Stimulated activated CD8-positive, alpha-beta memory T cell treated with anti-CD3 and anti-CD28 coated beads, Interleukin-15, amount 100 ng/mL, for 4 hours (primary cell): Measurements from ENCODE around the gene PRR29.

Experiments
- DNase-seq, 2 donors: peaks; one replicate each; pipeline ENCODE4 v3.0.0-alpha.2; 2020; ENCODE audit warnings: low read depth in 2 of 2

Gene PRR29

DNA sequence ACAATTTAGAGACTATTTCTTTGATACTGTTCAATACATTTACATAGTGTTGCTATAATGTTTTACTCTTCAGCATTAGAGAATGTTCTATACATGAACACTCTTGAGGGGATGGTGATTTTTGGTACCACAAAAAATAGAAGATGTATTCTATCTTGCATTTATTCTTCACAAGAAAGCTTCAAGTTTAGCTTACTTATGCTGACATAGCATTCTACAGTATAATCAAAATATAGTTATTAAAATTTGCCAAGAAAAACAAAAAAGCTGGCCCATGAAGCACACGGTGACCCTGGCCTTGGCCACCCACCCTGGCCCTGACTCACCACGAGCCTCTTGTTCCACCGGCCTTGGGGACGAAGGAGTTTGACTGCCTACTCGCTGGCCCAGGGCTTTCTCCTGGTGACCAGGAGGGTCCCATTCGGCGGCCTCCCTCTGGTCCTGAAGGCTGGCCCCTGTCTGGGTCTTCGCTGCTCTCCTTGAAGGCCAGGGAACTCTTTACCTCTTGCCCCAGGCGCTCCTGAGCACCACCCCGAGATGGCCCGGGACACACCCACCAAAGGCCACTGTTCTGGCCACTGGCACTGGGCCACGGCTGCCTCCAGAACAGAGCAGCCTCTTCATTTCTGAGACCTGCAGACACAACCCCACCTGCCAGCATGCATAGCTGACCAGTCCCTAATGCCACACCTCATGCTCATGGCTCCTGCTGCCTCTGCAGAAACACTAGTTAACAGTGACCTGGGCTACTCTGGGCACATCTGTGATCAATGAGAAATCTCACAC lies 44.7 kb downstream of the PRR29 start:
- DNase-seq, result no peak

DNA sequence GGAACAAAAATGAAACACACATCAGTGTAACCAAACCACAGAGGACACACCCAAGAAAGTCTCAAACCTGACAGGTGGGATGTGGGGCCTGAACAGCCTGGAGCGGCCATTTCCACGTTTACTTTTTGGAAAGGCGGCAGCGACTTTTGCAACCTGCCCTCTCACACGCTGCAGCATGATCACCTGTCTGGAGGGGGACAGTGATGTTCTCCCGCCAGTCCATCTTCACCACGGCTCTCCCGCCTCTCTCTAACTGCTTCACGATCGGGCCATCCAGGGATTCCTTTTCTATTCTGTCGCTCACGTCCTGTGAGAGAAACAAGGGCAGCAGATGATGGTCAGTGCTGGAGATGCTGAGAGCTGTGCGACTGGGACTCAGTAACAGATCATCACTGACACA lies 47.0 kb downstream of the PRR29 start:
- no peak for DNase-seq

GRCh38 chr17:64048805-64049204 lies 50.7 kb downstream of the PRR29 start:
- DNase-seq, result no peak

GRCh38 chr17:64051153-64051552 lies 53.0 kb downstream of the PRR29 start:
- no peak for DNase-seq

GRCh38 chr17:64053101-64053500 lies 55.0 kb downstream of the PRR29 start:
- DNase-seq, result no peak
